Measurements from ENCODE around the gene C11orf86.
A peak's percentile ranks its signal among the peaks of the same experiment; 100 is the strongest.
"Not testable (repeated sequence)": the region's sequence is repeated elsewhere in the genome, so short reads cannot be mapped to it uniquely, and the experiment has no call there.

C11orf86 gene

GRCh38 chr11:66992041-66992440, 16.9 kb downstream of the C11orf86 start:
- DNase-seq = no peak

DNA sequence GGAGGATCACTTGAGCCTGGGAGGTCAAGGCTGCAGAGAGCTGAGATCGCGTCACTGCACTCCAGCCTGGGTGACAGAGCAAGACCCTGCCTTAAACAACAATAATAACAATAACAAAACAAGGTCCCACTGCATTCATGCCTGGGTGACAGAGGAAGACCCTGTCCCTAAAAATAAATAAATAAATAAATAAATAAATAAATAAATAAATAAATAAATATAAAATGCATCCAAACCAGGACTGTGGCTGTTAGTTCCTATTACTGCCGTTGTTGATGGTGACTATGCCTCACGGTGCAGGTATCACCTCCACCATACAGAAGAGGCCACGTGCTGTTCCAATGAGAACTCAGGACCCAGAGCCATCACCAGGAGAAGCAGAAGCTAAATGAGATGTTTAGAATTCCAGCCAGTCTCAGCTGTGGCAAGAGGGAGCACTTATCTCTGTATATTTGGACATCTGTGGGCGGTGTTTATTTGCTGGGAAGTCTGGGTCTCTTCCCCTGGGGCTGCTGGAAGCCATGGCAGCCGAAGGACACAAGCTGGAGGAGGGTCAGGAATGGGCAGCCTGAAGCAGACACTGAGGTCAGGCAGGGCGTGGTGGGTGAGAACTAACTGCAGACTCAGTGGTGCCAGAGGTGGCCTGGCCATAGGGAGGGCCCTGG, 21.6 kb downstream of the C11orf86 start:
- DNase-seq = no peak

DNA sequence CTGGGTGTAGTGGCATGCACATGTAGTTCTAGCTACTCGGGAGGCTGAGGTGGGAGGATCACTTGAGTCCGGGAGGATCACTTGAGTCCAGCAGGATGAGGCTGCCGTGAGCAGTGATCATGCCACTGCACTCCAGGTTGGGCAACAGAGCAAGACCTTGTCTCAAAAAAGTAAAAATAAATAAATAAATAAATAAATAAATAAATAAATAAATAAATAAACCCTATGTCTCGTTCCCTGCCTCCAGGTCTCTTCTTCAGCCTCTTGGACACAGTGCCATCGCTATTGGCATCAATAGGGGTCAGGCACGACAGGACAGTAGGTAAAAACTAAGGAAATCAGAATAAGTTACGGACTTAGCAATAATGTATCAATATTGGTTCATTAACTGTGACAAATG, 24.5 kb downstream of the C11orf86 start:
- no peak for DNase-seq

- no peak for DNase-seq
Measured at GRCh38 chr11:67001332-67001731, 26.2 kb downstream of the C11orf86 start.

DNA sequence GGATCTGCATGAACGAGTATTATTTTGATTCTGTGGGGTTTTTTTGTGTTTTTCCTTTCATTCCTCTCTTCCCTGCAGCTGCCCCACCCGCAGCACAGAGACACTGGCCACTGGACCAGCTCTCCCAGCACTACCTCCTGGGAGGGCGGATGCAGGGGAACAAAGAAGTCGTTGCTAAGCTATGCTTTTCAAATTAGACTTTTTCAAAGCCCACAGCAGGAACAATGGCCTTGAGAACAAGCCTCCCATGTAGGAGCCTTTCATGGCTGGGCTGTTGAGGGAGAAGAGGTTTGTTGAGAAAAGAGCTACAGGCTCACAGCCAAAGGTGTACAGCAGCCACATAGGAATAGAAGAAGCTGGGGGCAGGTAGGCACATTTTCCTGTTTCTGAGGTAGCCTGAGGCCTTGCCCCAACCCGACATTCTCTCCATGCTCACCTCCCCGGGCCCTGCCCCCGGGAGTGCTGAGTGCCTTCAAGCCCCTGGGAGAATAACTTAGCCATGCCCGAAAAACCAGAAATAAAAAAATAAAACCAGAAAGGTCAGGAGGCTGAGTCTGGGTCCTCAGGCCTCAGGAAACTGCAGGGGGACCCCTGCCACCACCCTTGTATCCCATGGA, 27.3 kb downstream of the C11orf86 start:
- DNase-seq = no peak

DNA sequence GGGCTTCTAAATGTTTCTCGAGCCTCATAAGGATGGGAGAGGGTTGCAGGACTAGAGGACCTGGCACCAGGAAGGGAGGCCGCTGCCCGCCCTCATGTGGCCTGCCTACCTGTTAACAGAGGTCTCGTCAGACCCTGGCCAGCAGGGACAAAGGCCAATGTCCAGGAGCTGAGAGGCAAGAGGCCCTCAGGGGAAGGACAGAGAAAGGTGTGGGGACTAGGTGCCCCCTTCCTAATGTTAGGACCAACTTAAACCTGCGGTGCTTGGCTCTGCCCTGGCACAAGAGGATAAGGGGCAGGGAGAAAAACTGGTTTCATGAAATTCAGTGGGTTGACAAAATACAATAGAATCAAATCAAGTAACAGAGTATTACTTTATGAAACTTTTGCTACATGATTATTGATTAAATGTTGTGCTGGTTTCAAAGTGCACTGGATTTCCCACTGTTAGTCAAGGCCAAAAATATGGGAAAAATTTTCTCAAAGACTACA, 27.9 kb downstream of the C11orf86 start:
- DNase-seq = no peak

DNA sequence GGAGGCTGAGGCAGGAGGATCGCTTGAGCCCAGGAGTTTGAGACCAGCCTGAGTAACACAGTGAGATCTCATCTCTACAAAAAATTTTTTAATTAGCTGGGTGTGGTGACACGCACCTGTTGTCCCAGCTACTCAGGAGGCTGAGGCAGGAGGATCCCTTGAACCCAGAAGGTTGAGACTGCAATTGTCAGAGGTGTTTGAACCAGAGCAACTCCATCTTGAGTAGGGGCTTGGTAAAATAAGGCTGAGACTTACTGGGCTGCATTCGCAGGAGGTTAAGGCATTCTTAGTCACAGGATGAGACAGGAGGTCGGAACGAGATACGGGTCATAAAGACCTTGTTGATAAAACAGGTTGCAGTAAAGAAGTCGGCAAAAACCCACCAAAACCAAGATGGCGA, 30.1 kb downstream of the C11orf86 start:
- not testable (repeated sequence) for DNase-seq

- peak; percentile 21 for DNase-seq
Measured at GRCh38 chr11:67006029-67006884, 31.2 kb downstream of the C11orf86 start.

DNA sequence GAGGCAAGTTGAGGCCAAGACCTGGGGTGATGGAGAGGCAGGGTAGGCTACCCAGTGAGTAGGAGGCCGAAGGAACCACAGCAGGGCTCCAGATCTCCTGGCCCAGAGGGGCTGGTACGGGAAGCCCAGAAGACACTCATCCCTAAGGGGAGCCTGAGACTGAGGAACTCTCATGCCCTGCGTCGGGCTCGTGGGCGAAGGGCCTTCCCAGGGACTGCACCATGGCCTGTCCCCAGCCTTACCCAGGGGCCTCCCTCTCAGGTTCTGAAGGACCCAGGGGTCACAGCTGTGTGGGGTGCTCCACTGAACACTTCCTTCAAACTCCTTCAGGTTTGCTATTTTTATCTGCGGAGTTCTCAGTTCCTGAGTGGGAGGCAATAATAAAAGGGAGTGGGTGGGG, 32.0 kb downstream of the C11orf86 start:
- no peak for DNase-seq

- no peak for DNase-seq
Measured at GRCh38 chr11:67010296-67010905, 35.3 kb downstream of the C11orf86 start.

- no peak for DNase-seq
Measured at GRCh38 chr11:67013511-67014045, 38.5 kb downstream of the C11orf86 start.

DNA sequence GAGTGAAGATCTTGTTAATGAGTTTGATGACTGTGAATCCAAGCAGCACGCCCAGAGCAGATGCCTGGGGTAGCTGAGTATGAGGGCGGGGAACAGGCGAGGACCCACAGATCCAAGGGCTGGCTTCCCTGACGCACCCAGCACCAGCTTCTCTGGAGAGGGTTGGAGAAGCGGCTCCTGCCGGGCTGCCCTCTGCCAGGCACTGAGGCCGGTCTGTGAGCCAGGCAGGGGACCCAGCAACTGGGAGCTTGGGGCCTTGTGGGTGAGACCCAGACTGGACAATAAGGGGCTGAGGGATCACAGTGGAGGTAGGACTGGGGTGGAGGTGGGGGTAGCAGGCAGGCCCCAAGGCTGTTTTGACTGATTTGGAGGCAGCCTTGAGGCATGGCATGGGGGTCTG, 39.2 kb downstream of the C11orf86 start:
- no peak for DNase-seq

DNA sequence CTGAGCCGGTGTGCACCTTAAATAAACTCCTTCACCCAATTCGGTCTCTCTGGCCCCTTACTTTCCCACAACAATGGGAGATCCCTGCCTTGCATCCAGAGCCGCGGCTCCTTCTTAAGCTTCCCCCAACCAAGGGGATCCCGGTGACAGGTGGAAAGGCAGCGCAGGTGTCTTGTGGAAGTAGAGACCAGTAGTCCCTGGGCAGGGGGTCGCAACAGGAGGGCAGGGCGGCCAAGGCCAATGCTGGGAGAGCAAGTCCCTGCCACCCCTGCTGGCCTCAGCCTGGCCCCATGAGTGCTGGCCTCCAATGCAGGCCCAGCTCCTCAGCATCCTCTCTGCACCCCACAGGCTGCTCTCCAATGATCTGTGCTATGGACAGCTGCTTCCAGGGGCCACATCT, 39.9 kb downstream of the C11orf86 start:
- no peak for DNase-seq

- DNase-seq = no peak
Measured at GRCh38 chr11:67016550-67016949, 41.4 kb downstream of the C11orf86 start.

DNA sequence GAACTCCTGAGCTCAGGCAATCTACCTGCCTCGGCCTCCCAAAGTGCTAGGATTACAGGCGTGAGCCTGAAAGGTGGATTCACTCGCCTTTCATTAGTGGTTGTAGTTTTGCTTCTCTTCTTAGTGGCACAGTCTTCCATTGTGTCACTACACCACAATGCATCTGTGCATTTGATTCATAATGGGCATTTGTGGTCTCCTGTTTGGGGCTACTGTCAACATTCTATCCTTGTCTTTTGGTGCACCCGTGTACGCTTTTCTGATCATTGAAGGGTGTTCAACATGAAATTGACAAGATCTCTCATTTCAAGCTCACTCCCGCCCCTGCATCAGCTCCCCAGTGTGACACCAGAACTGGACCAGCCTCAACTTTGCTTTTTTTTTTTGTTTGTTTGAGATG, 45.8 kb downstream of the C11orf86 start:
- no peak for DNase-seq

- DNase-seq = no peak
Measured at GRCh38 chr11:67022341-67022933, 47.3 kb downstream of the C11orf86 start.

- no peak for DNase-seq
Measured at GRCh38 chr11:67022961-67023956, 48.2 kb downstream of the C11orf86 start, which contains the start of gene SYT12. Gene SYT12 (plus strand): TSS chr11:67023134. CDS start chr11:67030145, 7,011 bp downstream.

- no peak for DNase-seq
Measured at GRCh38 chr11:67023957-67024353, 48.9 kb downstream of the C11orf86 start.

DNA sequence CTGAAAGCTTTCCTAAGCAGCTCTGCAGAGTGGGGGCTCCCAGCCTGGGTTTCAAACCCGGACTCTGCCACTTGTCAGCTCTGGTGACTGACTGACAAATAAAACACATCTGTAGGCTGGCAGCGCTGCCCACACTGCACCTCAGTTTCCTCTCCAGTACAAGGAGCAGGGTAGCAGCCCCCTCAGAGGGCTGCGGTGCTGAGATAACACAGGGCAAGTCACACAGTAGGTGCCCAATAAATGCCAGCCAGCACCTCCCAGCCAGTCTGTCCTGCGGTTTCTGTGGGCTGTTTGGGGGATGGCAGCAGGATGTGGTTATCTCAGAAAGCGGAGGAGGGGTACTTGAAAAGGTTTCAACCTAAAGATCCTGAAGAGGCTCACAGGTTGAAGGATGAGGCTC, 49.3 kb downstream of the C11orf86 start:
- DNase-seq = peak; percentile 67

DNA sequence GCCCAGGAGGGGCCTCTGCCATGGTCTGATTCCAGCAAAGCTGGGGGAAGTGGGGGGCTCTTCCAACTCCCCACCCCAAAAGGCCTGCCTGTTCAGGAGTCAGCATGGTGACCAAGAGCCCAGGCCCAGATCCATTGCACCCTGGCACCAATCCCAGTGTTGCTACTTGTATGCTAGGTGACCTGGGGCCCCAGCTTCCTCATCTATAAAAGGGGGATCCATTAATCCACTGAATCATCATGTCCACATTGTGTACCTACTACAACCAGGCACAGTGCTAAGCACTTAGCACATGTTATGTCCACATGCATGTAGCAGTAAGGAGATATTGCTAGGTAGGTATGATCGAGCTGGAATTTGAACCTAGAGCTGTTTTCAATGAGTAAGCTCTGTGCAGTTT, 49.9 kb downstream of the C11orf86 start:
- DNase-seq = no peak

DNA sequence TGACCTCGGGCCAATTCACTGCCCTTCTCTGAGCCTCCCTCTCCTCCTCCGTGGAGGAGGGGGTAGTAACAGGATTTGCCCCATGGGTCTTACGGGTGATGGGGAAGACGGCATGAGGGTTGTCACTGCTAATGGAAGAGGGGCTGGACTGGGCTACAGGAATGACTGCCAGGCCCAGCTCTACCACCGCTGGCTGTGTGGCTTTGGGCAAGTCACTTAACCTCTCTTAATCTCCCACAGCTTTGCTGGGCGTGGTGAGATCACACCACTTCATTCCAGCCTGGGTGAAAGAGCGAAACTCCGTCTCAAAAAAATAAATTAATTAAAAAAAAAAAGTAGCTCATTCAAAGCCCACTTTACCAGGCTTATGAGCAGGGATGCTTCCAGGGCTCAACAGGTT, 50.6 kb downstream of the C11orf86 start:
- DNase-seq = no peak

Data from CD4-positive, alpha-beta T cell treated with Interleukin-10 for 1 hour (primary cell).